Thyroid gland (tissue), 4 donors: Measurements from ENCODE around the gene TMEM236.

Experiments
- POLR2A ChIP-seq, 2 donors: fragments of 450-650 bp; IDR thresholded peaks; one replicate each; pipeline ENCODE4 v1.6.1; 2017; ENCODE audit warnings: antibody characterized with exemption in 2 of 2, mild to moderate bottlenecking in 2 of 2, moderate library complexity in 1 of 2
- TF ChIP-seq, protein P1 (sequence below), 6 experiments: fragments of 200-600 bp in 3 of 6; fragments of 450-650 bp in 3 of 6; sonication (generic) in 3 of 6; IDR thresholded peaks; one replicate each; pipeline ENCODE4 v1.5.1; 2016 to 2019; ENCODE audit warnings: antibody characterized with exemption in 6 of 6, mild to moderate bottlenecking in 2 of 6, inconsistent platforms in 1 of 6, moderate library complexity in 1 of 6

DNA sequence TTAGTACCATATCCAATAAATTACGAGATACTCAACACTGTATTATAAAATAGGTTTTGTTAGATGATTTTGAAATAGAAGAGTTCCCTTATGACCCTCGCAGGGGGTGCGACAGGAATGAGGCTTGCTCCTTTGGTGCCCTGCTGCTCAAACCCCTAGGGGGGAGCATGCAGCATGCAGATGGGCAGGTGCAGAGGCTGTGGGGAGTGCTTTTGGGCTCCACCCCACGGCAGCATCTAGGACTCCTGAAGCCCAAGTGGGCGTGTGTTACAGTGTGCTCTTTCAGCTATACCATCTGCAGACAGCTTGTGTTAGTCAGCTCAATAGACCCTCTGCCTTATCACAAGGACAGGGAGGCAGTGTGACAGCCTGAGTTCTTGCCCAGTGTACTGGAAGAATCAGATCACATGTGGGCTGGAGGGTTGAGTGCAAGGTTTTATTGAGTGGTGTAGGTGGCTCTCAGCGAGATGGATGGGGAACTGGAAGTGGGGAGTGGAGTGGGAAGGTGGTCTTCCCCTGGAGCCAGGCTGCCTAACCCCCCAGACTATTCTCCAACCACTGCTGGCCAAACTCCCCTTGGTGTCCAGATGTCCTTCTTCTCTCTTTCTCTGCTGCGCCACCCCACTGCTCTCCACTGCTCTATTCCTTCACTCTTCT is 54.0 kb downstream of the TMEM236 start:
- TF ChIP-seq, protein P1, sequence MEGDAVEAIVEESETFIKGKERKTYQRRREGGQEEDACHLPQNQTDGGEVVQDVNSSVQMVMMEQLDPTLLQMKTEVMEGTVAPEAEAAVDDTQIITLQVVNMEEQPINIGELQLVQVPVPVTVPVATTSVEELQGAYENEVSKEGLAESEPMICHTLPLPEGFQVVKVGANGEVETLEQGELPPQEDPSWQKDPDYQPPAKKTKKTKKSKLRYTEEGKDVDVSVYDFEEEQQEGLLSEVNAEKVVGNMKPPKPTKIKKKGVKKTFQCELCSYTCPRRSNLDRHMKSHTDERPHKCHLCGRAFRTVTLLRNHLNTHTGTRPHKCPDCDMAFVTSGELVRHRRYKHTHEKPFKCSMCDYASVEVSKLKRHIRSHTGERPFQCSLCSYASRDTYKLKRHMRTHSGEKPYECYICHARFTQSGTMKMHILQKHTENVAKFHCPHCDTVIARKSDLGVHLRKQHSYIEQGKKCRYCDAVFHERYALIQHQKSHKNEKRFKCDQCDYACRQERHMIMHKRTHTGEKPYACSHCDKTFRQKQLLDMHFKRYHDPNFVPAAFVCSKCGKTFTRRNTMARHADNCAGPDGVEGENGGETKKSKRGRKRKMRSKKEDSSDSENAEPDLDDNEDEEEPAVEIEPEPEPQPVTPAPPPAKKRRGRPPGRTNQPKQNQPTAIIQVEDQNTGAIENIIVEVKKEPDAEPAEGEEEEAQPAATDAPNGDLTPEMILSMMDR (IDR thresholded peaks at IDR 0.05) = no peak
- no peak for TF ChIP-seq POLR2A (IDR thresholded peaks at IDR 0.05)
